Body of pancreas (tissue), 4 donors: ENCODE measurements around the gene SYT2. TPM values are rescaled to one million over a fixed set of nuclear protein-coding genes. Genes with fewer than 3 reads are reported as not detected.
"Not testable (repeated sequence)": the region's sequence is repeated elsewhere in the genome, so short reads cannot be mapped to it uniquely, and the experiment has no call there.

Experiments
- ATAC-seq: fragments of 150-250 bp; one replicate; pipeline ENCODE4 v1.9.1; 2016
- DNase-seq, 4 donors: peaks; one replicate each; pipeline ENCODE4 v3.0.0-alpha.2; 2019
- H3K27ac ChIP-seq, 4 donors: fragments of 200-600 bp; sonication (generic); 1 replicate in 3 of 4; 2 replicates in 1 of 4; pipeline versions ENCODE4 v1.5.1 to v1.6.1; 2016 to 2019; ENCODE audit warnings: mild to moderate bottlenecking in 1 of 4, mixed read lengths in 1 of 4, moderate library complexity in 1 of 4
- H3K27me3 ChIP-seq, 2 donors: fragments of 200-600 bp; sonication (generic); one replicate each; pipeline ENCODE4 v1.6.0; 2016; ENCODE audit warnings: mild to moderate bottlenecking in 1 of 2
- H3K36me3 ChIP-seq, 2 donors: fragments of 200-600 bp; sonication (generic); replicated peaks in 1 of 2; 2 replicates each; pipeline ENCODE4 v1.5.1; 2016; ENCODE audit warnings: low read depth in 2 of 2; ENCODE audit not compliant: insufficient read depth in 1 of 2
- H3K4me1 ChIP-seq: fragments of 200-600 bp; sonication (generic); one replicate; pipeline ENCODE4 v1.6.0; 2016
- H3K4me3 ChIP-seq, 2 donors: fragments of 200-600 bp; sonication (generic); 1 replicate in 1 of 2; 2 replicates in 1 of 2; pipeline ENCODE4 v1.5.1; 2016 to 2019
- H3K9me3 ChIP-seq, 3 donors: fragments of 200-600 bp; sonication (generic); 1 replicate in 2 of 3; 2 replicates in 1 of 3; pipeline ENCODE4 v1.5.1; 2016
- POLR2A ChIP-seq, 3 donors: fragments of 450-650 bp; IDR thresholded peaks; one replicate each; pipeline ENCODE4 v1.6.1; 2016; ENCODE audit warnings: antibody characterized with exemption in 3 of 3, mild to moderate bottlenecking in 2 of 3
- WGBS, 2 donors: methylation state at CpG; one replicate each; pipeline ENCODE4 v1.1.5; 2017; 5-methylcytosine and 5-hydroxymethylcytosine counted together
- intact Hi-C: fragments of 100-400 bp; cut with DNase I; formaldehyde crosslinking; loops from one replicate; pipeline ENCODE4 v1.15.1; 2023
- total RNA-seq, 2 donors: library from RNA; depleted of rRNA; stranded (reverse); fragments of >200 nt; gene quantifications; one replicate each; pipeline ENCODE4 v1.1.0, GENCODE V29; 2016
- TF ChIP-seq, protein P1 (sequence below), 7 experiments: fragments of 450-650 bp in 4 of 7; fragments of 200-600 bp in 3 of 7; sonication (generic) in 3 of 7; IDR thresholded peaks; one replicate each; pipeline ENCODE4 v1.5.1; 2016 to 2019; ENCODE audit warnings: antibody characterized with exemption in 7 of 7

Gene SYT2
- total RNA-seq, 2 donors from 2014 or later = not detected

DNA sequence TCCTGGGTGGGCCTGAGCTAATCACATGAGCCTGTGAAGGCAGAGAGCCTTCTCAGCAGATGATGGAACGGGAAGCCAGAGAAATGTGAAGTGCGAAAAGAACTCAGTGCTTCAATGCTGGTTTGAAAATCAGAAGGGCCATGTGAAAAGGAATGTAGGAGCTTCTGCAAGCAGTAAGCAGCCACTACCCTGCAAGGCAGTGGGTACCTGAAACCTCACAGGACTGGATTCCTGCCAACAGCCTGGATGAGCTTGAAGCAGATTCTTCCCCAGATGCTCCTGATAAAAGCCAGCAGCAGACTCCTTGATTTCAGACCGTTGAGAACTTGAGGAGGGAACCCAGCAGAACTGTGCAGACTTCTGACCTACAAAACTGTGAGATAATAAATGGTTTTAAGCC lies 158.6 kb downstream of the SYT2 start:
- Histone ChIP-seq H3K4me3 (no peak overlapping the region), H3K4me1 (peaks cover 26% of the 10 kb centered on the region), H3K27me3 (no peaks in the 10 kb centered on the region), H3K9me3 (no peaks in the 10 kb centered on the region), H3K27ac (no peak overlapping the region), H3K36me3 (no peaks in the 10 kb centered on the region)
- peak in 1 of 4 donors; percentile 12 for DNase-seq
- intact Hi-C loops = no loop called here
- no peak for ATAC-seq
- no peak for TF ChIP-seq POLR2A (IDR thresholded peaks at IDR 0.05)
- TF ChIP-seq, protein P1, sequence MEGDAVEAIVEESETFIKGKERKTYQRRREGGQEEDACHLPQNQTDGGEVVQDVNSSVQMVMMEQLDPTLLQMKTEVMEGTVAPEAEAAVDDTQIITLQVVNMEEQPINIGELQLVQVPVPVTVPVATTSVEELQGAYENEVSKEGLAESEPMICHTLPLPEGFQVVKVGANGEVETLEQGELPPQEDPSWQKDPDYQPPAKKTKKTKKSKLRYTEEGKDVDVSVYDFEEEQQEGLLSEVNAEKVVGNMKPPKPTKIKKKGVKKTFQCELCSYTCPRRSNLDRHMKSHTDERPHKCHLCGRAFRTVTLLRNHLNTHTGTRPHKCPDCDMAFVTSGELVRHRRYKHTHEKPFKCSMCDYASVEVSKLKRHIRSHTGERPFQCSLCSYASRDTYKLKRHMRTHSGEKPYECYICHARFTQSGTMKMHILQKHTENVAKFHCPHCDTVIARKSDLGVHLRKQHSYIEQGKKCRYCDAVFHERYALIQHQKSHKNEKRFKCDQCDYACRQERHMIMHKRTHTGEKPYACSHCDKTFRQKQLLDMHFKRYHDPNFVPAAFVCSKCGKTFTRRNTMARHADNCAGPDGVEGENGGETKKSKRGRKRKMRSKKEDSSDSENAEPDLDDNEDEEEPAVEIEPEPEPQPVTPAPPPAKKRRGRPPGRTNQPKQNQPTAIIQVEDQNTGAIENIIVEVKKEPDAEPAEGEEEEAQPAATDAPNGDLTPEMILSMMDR (IDR thresholded peaks at IDR 0.05) = no peak
- WGBS, 2 donors = 80 to 87% methylated on average over 3 of the region's 3 CpGs

DNA sequence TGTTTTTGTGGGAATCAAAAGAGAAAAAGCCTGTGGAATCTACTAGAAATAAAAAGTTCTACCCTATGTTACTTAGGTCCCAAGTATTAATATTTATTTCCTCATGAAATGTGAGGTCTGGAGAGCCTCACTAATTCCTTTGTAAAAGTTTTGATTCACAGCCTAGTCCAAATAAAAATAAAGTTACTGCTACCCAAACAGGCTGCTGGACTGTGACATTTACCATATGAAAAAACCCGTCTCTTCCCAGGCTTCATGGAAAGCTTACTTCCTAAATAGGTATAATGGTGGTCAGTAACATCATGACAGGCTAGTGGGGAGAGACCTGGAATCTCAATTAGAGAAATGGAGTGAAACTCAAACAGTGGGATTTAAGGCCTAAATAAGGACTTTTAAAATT lies 160.2 kb downstream of the SYT2 start:
- H3K9me3 ChIP-seq, ATAC-seq, intact Hi-C loops, H3K27me3 ChIP-seq, DNase-seq, H3K4me3 ChIP-seq, H3K27ac ChIP-seq, H3K36me3 ChIP-seq: not testable (repeated sequence)
- peaks cover 15% of the 10 kb centered on the region for H3K4me1 ChIP-seq
- WGBS, 2 donors = 95 to 96% methylated on average over 1 of the region's 1 CpG

DNA sequence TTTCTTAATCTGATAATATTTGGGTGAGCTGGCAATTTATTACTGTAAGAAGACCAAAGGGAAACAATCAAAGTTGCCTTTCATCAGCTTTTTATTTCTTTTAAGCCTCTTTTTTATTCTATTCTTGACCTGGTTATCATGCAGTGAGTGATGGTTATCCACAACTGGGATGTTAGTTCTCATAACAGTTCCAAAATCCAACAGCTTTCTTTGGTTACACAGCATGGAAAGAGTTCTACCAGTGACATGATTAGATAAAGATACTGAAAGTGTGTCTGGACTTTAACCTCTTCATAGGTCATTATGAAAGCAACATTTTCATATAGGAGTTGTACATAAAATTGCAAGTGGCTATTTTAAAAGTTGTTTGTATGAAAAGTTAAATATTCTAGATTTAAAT lies 163.0 kb downstream of the SYT2 start:
- ATAC-seq = no peak
- H3K27ac ChIP-seq = no peak overlapping the region
- H3K9me3 ChIP-seq = no peaks in the 10 kb centered on the region
- no peak overlapping the region for H3K4me3 ChIP-seq
- TF ChIP-seq, protein P1 (IDR thresholded peaks at IDR 0.05) = no peak
- TF ChIP-seq POLR2A (IDR thresholded peaks at IDR 0.05) = no peak
- no peaks in the 10 kb centered on the region for H3K4me1 ChIP-seq
- H3K36me3 ChIP-seq = no peaks in the 10 kb centered on the region
- intact Hi-C loops = no loop called here
- no peaks in the 10 kb centered on the region for H3K27me3 ChIP-seq
- no peak for DNase-seq

DNA sequence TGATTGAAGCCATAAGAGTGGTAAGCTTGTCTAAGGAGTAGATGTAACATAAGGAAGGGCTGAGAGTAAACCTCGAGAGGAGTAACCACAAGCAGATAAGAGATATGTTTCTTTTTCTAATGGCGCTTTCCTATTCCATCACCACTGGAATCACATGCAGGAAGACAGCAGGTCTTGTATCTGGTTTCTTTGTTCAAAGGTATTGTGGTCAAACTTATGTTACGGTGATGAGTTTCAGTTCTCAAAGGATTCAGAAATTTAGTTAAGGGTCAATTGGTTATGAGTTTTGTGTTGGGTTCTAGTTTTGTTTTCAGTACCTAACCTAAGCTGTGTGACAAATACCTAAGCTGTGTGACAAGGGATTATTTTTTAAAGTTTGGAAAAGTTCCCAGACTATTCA lies 163.5 kb downstream of the SYT2 start:
- H3K27ac ChIP-seq, ATAC-seq, H3K4me3 ChIP-seq, DNase-seq, intact Hi-C loops, H3K9me3 ChIP-seq, H3K4me1 ChIP-seq, H3K27me3 ChIP-seq, H3K36me3 ChIP-seq: not testable (repeated sequence)
- 77 to 83% methylated on average over 3 of the region's 3 CpGs for WGBS, 2 donors

DNA sequence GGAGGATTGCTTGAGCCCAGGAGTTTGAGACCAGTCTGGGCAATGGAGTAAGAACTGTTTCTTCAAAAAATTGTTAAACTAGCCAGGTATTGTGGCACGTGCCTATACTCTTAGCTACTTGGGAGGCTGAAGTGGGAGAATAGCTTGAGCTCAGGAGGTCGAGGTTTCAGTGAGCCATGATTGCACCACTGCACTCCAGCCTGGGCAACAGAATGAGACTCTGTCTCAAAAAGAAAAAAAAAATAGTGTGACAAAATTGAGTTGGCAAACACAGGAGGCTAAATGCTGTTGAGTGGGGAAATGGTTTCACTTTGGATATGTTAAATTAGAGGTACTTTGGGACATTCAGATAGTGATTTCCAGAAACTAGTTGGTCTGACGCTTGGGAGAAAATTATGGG lies 163.9 kb downstream of the SYT2 start:
- H3K36me3 ChIP-seq, H3K27me3 ChIP-seq, H3K4me3 ChIP-seq, H3K9me3 ChIP-seq, H3K27ac ChIP-seq, H3K4me1 ChIP-seq, ATAC-seq, DNase-seq, intact Hi-C loops: not testable (repeated sequence)
- 85 to 87% methylated on average over 3 of the region's 3 CpGs for WGBS, 2 donors

DNA sequence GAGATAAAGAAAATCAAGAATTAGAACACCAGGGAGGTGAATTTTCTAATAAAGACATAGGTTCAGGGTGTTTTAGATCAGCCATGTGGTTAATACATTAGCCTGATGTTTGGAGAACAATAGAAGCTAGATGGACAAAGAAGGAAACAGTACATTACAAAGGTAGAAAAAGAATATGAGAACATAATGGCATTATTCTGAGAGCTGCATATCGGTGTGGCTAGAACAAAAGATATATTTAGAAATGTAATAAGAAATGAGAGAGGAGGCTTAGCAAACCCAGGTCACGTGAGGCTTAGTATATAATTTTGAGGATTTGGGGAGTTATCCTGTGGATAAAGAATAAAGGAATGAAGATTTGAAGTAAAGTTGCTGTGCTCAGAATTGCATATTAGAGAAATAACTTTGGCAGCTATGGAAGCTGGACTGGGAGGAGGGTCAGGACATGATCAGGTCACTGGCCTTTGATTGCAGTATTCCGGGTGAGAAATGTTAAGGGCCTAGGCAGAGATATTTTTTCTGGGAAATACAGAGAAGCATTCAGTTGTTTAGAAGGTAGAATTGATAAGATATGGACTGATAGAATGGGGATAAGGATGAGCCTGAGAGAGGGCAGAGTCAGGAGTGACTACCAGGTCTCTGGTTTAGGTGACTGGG lies 164.5 kb downstream of the SYT2 start:
- H3K27ac ChIP-seq, ATAC-seq, DNase-seq, H3K9me3 ChIP-seq, intact Hi-C loops, H3K4me1 ChIP-seq, H3K36me3 ChIP-seq, H3K4me3 ChIP-seq, H3K27me3 ChIP-seq: not testable (repeated sequence)
- 84 to 90% methylated on average over 3 of the region's 3 CpGs for WGBS, 2 donors

DNA sequence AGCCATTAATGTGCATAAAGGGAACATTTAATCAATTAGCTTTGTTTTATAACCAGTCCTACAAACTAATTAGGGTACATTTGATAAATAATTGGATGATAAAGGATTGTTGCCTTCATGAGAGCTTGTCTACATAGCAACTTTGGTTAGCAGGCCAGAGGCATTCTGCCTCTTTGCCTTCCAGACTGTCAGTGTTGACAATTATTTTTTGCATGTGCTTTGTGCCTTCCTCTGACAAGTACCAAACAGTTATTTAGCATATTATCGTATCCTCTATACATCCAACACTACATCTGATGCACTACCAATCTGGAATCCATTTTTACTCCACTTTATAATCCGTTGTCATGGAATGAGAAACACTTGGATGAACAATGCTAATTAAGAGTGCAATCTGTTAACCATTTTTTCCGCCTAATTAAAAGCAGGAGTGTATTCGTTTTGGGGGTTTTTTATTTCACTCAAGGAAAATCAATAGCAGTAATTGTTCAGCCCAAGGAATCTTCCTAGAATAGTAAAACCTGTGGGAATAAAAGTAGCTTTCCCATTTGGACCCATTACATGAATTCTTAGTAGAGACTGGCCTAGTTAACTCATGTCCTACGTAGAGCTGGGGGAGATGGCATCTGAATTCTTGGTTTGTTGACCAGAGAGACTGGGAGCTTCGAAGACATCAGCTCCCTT lies 165.3 kb downstream of the SYT2 start:
- H3K36me3 ChIP-seq, ATAC-seq, H3K4me3 ChIP-seq, H3K27ac ChIP-seq, H3K9me3 ChIP-seq, H3K27me3 ChIP-seq, DNase-seq, intact Hi-C loops, H3K4me1 ChIP-seq: not testable (repeated sequence)
- WGBS, 2 donors = 87 to 88% methylated on average over 6 of the region's 6 CpGs

DNA sequence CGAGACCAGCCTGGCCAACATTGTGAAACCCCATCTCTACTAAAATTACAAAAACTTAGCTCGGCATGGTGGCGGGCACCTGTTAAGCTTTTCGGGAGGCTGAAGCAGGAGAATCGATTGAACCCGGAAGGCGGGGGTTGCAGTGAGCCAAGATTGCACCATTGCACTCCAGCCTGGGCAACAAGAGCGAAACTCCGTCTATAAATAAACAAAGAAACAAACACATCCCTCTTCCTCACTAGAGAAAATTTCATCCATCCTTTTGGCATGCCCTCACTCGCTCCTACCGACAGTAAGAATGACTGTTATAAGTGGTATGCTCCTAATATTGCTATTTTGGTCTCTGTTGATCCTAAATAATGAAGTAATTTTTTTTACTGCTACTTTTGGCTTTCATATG lies 166.7 kb downstream of the SYT2 start:
- H3K36me3 ChIP-seq, H3K27ac ChIP-seq, H3K9me3 ChIP-seq, H3K27me3 ChIP-seq, H3K4me1 ChIP-seq, H3K4me3 ChIP-seq, DNase-seq, ATAC-seq, intact Hi-C loops: not testable (repeated sequence)
- 90 to 91% methylated on average over 11 of the region's 11 CpGs for WGBS, 2 donors

DNA sequence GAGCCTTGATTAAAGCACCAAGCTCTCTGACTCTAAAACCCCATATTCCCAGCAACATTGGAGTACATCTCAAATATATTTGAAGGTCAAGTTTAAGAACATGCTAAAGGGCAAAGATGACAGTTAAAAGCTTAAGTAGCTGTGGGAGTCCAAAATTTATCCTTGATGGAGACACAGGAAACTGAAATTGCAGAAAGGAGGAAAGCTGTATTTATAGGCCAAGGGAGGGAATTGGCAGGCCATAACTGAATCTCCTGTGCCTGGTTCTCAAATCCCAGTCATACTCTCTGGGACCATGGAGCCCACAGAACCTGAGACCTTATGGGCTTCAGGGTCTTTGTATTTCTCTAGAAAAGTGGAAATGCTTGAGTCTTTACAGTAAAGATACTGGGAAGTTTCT lies 167.8 kb downstream of the SYT2 start:
- H3K4me3 ChIP-seq, H3K27ac ChIP-seq, ATAC-seq, DNase-seq, H3K36me3 ChIP-seq, H3K4me1 ChIP-seq, H3K27me3 ChIP-seq, H3K9me3 ChIP-seq, intact Hi-C loops: not testable (repeated sequence)

DNA sequence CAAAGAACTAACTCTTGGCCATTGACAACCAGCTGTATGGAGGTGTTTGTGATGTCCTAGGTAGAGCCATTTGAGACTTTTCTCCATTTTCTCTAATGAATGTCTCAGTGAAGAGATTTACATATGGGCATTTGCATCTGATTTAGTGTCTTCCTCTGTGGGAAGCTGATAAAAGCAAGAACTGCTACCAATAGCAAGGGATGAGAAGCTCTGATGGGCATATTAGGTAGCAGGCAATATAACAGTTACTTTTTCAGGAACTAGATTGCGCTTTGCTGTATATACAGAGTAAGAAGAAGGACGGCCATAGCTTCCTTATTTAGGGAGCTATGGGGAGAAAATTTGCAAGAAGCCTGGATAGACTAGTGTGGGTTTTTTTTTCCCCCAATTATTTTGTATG lies 169.4 kb downstream of the SYT2 start:
- intact Hi-C loops, H3K4me1 ChIP-seq, H3K27ac ChIP-seq, H3K36me3 ChIP-seq, H3K27me3 ChIP-seq, DNase-seq, ATAC-seq, H3K9me3 ChIP-seq, H3K4me3 ChIP-seq: not testable (repeated sequence)
- WGBS, 2 donors = 70 to 94% methylated on average over 2 of the region's 2 CpGs
